ENCODE results near the gene LYRM2.
A peak's percentile ranks its signal among the peaks of the same experiment; 100 is the strongest.
"Not testable (repeated sequence)": the region's sequence is repeated elsewhere in the genome, so short reads cannot be mapped to it uniquely, and the experiment has no call there.

The LYRM2 gene

GRCh38 chr6:89650579-89650978 lies 12.0 kb upstream of the LYRM2 start:
- no peak for DNase-seq (ENCODE audit: low read depth, low spot score)
- TF ChIP-seq CTCF (IDR thresholded peaks at IDR 0.05; ENCODE audit: low read depth, low read length), result no peak
- in situ Hi-C loops (cut with HindIII; ENCODE audit: low sequenced_read_pairs), result no loop called here
- no peak overlapping the region for H3K4me3 ChIP-seq (ENCODE audit: low read depth, low read length)

- H3K4me3 ChIP-seq (ENCODE audit: low read depth, low read length), result no peak overlapping the region
- in situ Hi-C loops (cut with HindIII; ENCODE audit: low sequenced_read_pairs), result no loop called here
- no peak for TF ChIP-seq CTCF (IDR thresholded peaks at IDR 0.05; ENCODE audit: low read depth, low read length)
- no peak for DNase-seq (ENCODE audit: low read depth, low spot score)
Measured at GRCh38 chr6:89649682-89650081, 11.1 kb upstream of the LYRM2 start.

GRCh38 chr6:89644864-89645263 lies 6.3 kb upstream of the LYRM2 start:
- no peak for DNase-seq (ENCODE audit: low read depth, low spot score)
- TF ChIP-seq CTCF (IDR thresholded peaks at IDR 0.05; ENCODE audit: low read depth, low read length), result no peak
- H3K4me3 ChIP-seq (ENCODE audit: low read depth, low read length), result no peak overlapping the region
- in situ Hi-C loops (cut with HindIII; ENCODE audit: low sequenced_read_pairs), result no loop called here

GRCh38 chr6:89643406-89643805 lies 4.9 kb upstream of the LYRM2 start:
- no peak overlapping the region for H3K4me3 ChIP-seq (ENCODE audit: low read depth, low read length)
- no peak for DNase-seq (ENCODE audit: low read depth, low spot score)
- in situ Hi-C loops (cut with HindIII; ENCODE audit: low sequenced_read_pairs), result no loop called here
- TF ChIP-seq CTCF (IDR thresholded peaks at IDR 0.05; ENCODE audit: low read depth, low read length), result no peak

- DNase-seq (ENCODE audit: low read depth, low spot score), result no peak
- no peak overlapping the region for H3K4me3 ChIP-seq (ENCODE audit: low read depth, low read length)
- in situ Hi-C loops (cut with HindIII; ENCODE audit: low sequenced_read_pairs), result no loop called here
- no peak for TF ChIP-seq CTCF (IDR thresholded peaks at IDR 0.05; ENCODE audit: low read depth, low read length)
Measured at GRCh38 chr6:89642956-89643355, 4.4 kb upstream of the LYRM2 start.

GRCh38 chr6:89641581-89641980 lies 3.0 kb upstream of the LYRM2 start:
- H3K4me3 ChIP-seq (ENCODE audit: low read depth, low read length); DNase-seq (ENCODE audit: low read depth, low spot score); in situ Hi-C loops (cut with HindIII; ENCODE audit: low sequenced_read_pairs): not testable (repeated sequence)

GRCh38 chr6:89640804-89641203 lies 2.3 kb upstream of the LYRM2 start:
- peak; percentile 50 for DNase-seq (ENCODE audit: low read depth, low spot score)
- in situ Hi-C loops (cut with HindIII; ENCODE audit: low sequenced_read_pairs), result no loop called here
- no peak for TF ChIP-seq CTCF (IDR thresholded peaks at IDR 0.05; ENCODE audit: low read depth, low read length)
- no peak overlapping the region for H3K4me3 ChIP-seq (ENCODE audit: low read depth, low read length)

All from astrocyte of the spinal cord (primary cell).